ENCODE measurements around the gene TIAM1. TPM values are rescaled to one million over a fixed set of nuclear protein-coding genes. Genes with fewer than 3 reads are reported as not detected.

The TIAM1 gene
- total and polyA plus RNA-seq, 2 of the 8 experiments (the other 6 are each of a cell fraction or from before 2014, with no cell fraction given) = 10.1 to 30.7 TPM

- no peak overlapping the region for H2BK15ac ChIP-seq (ENCODE audit: low read length)
- H2BK20ac ChIP-seq (ENCODE audit: low read length) = no peak overlapping the region
- H2BK12ac ChIP-seq (ENCODE audit: low read depth, low read length) = no peak overlapping the region
- H3K79me1 ChIP-seq (ENCODE audit: low read depth, low read length) = no peaks in the 10 kb centered on the region
- no peak overlapping the region for H2AK5ac ChIP-seq (ENCODE audit: low read depth, low read length)
- no peak overlapping the region for H4K8ac ChIP-seq (ENCODE audit: extremely low read depth, insufficient read depth, low read length)
- no peaks in the 10 kb centered on the region for H4K20me1 ChIP-seq (replicated peaks in 1 of 2; ENCODE audit: control insufficient read depth in 1 of 2, insufficient read depth in 2 of 2, low read length in 2 of 2)
- FAIRE-seq = no peak
- no peak overlapping the region for H3K14ac ChIP-seq (ENCODE audit: insufficient read length)
- no peak overlapping the region for H3K4ac ChIP-seq (replicated peaks; ENCODE audit: insufficient read length, low read depth, low read length)
- CTCF ChIA-PET (ENCODE audit: partially characterized antibody) = interaction anchor here (0.8 to 2.8 kb wide), 2 partner anchors 8 to 30 kb away, joined by 3 to 10 read pairs; partner anchors contain the start of gene TIAM1
- no peak overlapping the region for H2AFZ ChIP-seq (ENCODE audit: low read length)
- no peaks in the 10 kb centered on the region for H3K79me2 ChIP-seq (ENCODE audit: control insufficient read depth in 1 of 2, insufficient read depth in 2 of 2, low read length in 2 of 2)
- POLR2A ChIA-PET (ENCODE audit: partially characterized antibody) = interaction anchor here (0.6 to 1.6 kb wide), 2 partner anchors 8 to 12 kb away, joined by 3 to 5 read pairs; no protein-coding TSS in a partner anchor
- WGBS, 2 experiments (ENCODE audit: extremely low coverage in 1 of 2, insufficient coverage in 1 of 2, insufficient read length in 1 of 2, insufficient replicate concordance in 2 of 2, low coverage in 1 of 2, low lambda C conversion rate in 2 of 2, missing lambda C conversion rate in 1 of 2) = 86% methylated on average over 10 of the region's 10 CpGs; no CpG with 5 or more reads in 1 of the 2 experiments
- H3K23me2 ChIP-seq (ENCODE audit: low read depth, low read length) = no peaks in the 10 kb centered on the region
- H3K36me3 ChIP-seq (ENCODE audit: control insufficient read depth in 2 of 4, insufficient read depth in 4 of 4, low read length in 3 of 4) = no peaks in the 10 kb centered on the region
- H3K9me3 ChIP-seq (ENCODE audit: insufficient read depth in 2 of 2, low read depth in 1 of 2, low read length in 1 of 2) = no peaks in the 10 kb centered on the region; a peak in 2 of 4 replicates
- no peak overlapping the region for H2BK120ac ChIP-seq (replicated peaks; ENCODE audit: low read depth, low read length)
- H3K56ac ChIP-seq (replicated peaks; ENCODE audit: insufficient read length, low read depth, low read length) = no peak overlapping the region
- DNase-seq (ENCODE audit: low read depth in 1 of 2, low spot score in 2 of 2) = no peak
- no peak overlapping the region for H3K4me3 ChIP-seq (ENCODE audit: extremely low read depth in 1 of 4, insufficient read depth in 2 of 4, low read depth in 3 of 4, low read length in 4 of 4)
- no peak overlapping the region for H3K23ac ChIP-seq (ENCODE audit: insufficient read length)
- no peak overlapping the region for H4K91ac ChIP-seq (replicated peaks; ENCODE audit: insufficient read length, low read length)
- no peak overlapping the region for H4K5ac ChIP-seq (ENCODE audit: insufficient read length, low read depth, low read length)
- H3K4me2 ChIP-seq (ENCODE audit: insufficient read depth in 1 of 2, low read depth in 2 of 2, low read length in 2 of 2) = no peak overlapping the region
- H2BK5ac ChIP-seq (ENCODE audit: low read depth, low read length) = 0 out of 2 replicates have a peak overlapping the region, but pooled peaks have one; percentile 24
- H3K4me1 ChIP-seq (replicated peaks in 1 of 4; ENCODE audit: control insufficient read depth in 3 of 4, insufficient read depth in 4 of 4, low read length in 3 of 4) = peaks cover 0 to 2% (median under 1%) of the 10 kb centered on the region in 4 experiments; a peak in 3 of 7 replicates
- H3K27me3 ChIP-seq (replicated peaks in 1 of 4; ENCODE audit: control insufficient read depth in 3 of 4, extremely low read depth in 1 of 4, insufficient read depth in 3 of 4, low read length in 3 of 4) = no peaks in the 10 kb centered on the region
- TF ChIP-seq SUZ12 (IDR thresholded peaks at IDR 0.05; ENCODE audit: low read length) = no peak
- no peak for TF ChIP-seq KDM1A (IDR thresholded peaks at IDR 0.05; ENCODE audit: borderline replicate concordance, low read length)
- H3K9ac ChIP-seq (replicated peaks in 1 of 4; ENCODE audit: extremely low read depth in 1 of 4, low read depth in 3 of 4, low read length in 3 of 4) = no peak overlapping the region
- H3K18ac ChIP-seq (ENCODE audit: extremely low read depth, low read length) = no peak overlapping the region
- no peak overlapping the region for H3K27ac ChIP-seq (ENCODE audit: low read depth, low read length)
Observed at GRCh38 chr21:31334648-31335121, 9.4 kb downstream of the TIAM1 start.
